AG04450 (cell line): ENCODE measurements around the gene CCDC93. TPM values are rescaled to one million over a fixed set of nuclear protein-coding genes. Genes with fewer than 3 reads are reported as not detected.

Experiments used
- CTCF ChIA-PET: fragments of 300-600, 350-600 bp; formaldehyde crosslinking; extraction: SDS; loops from one replicate; lab custom pipeline; 2022; ENCODE audit warnings: antibody characterized with exemption, inconsistent platforms; lab: Charles Lee
- POLR2A ChIA-PET: fragments of 350-600 bp; formaldehyde crosslinking; extraction: SDS; loops from one replicate; lab custom pipeline; 2021; ENCODE audit warnings: antibody characterized with exemption, inconsistent platforms; lab: Yijun Ruan, JAX
- DNase-seq: peaks from one replicate; pipeline ENCODE4 v3.0.0-alpha.2; 2011; ENCODE audit warnings: low read depth, low spot score
- H3K27ac ChIP-seq: one replicate; pipeline ENCODE4 v1.5.1; 2012; ENCODE audit warnings: low read depth, low read length, control low read depth
- H3K27me3 ChIP-seq: one replicate; pipeline ENCODE4 v1.6.0; 2012; ENCODE audit warnings: low read length; ENCODE audit not compliant: control insufficient read depth, insufficient read depth
- H3K4me3 ChIP-seq: 2 replicates; pipeline ENCODE4 v1.5.1; 2011; ENCODE audit warnings: mild to moderate bottlenecking, low read depth, low read length, control low read depth
- H3K9me3 ChIP-seq: 2 replicates; pipeline ENCODE4 v1.5.1; 2012; ENCODE audit warnings: low read length; ENCODE audit not compliant: control insufficient read depth, insufficient read depth
- polyA plus RNA-seq: library from polyadenylated mRNA; depleted of rRNA; stranded (reverse); fragments of >200 nt; gene quantifications from 2 replicates; pipeline ENCODE4 v1.2.3, GENCODE V29; 2011
- TF ChIP-seq, protein P1 (sequence below): IDR thresholded peaks from 2 replicates; pipeline ENCODE4 v1.5.1; 2011; ENCODE audit warnings: low read depth, low read length, control low read depth, inconsistent platforms

CCDC93 gene
- polyA plus RNA-seq, 1 experiment, result 19.9 TPM

DNA sequence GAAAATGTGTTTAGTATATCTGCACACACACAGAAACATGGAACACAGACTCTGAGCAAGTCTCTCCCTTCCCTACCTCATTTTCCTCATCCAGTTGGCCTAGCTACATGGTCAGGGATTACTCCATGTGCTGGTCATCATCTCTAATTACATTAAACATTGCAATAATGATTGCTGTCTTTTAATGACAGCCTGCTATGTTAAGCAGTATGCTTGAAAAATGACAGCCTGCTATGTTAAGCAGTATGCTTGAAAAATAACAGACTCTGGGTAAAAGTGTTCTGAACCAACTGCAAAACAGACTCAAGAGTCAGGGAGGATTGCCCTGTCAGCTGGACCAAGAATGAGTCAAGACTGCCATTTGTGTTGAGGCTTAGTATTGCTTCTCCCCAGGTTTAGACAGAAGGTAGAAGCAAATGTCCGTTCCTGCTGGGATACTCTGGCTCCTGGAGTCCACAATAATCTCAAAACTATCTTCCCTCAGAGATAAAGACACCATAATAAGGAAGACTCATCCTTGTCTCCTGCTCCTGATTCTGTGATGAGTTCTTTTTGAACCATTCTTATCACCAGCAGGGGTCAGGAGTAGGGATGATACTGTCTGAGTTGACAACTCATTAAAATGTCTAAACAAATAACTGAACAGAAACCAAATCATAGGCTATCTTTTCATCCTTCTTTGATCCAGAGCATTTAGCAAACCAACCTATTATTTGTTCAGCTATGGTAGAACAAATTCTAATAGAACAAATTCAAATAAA, 57.7 kb downstream of the CCDC93 start:
- TF ChIP-seq, protein P1, sequence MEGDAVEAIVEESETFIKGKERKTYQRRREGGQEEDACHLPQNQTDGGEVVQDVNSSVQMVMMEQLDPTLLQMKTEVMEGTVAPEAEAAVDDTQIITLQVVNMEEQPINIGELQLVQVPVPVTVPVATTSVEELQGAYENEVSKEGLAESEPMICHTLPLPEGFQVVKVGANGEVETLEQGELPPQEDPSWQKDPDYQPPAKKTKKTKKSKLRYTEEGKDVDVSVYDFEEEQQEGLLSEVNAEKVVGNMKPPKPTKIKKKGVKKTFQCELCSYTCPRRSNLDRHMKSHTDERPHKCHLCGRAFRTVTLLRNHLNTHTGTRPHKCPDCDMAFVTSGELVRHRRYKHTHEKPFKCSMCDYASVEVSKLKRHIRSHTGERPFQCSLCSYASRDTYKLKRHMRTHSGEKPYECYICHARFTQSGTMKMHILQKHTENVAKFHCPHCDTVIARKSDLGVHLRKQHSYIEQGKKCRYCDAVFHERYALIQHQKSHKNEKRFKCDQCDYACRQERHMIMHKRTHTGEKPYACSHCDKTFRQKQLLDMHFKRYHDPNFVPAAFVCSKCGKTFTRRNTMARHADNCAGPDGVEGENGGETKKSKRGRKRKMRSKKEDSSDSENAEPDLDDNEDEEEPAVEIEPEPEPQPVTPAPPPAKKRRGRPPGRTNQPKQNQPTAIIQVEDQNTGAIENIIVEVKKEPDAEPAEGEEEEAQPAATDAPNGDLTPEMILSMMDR, result peak; percentile 31
- CTCF ChIA-PET, result interaction anchor here (0.7 to 8.5 kb wide), 7 partner anchors 35 to 142 kb away, joined by 3 to 100 read pairs (median 4); partner anchors contain the start of gene DDX18
- POLR2A ChIA-PET, result interaction anchor here (0.6 kb wide), 2 partner anchors 25 to 80 kb away, joined by 3 read pairs; no protein-coding TSS in a partner anchor

DNA sequence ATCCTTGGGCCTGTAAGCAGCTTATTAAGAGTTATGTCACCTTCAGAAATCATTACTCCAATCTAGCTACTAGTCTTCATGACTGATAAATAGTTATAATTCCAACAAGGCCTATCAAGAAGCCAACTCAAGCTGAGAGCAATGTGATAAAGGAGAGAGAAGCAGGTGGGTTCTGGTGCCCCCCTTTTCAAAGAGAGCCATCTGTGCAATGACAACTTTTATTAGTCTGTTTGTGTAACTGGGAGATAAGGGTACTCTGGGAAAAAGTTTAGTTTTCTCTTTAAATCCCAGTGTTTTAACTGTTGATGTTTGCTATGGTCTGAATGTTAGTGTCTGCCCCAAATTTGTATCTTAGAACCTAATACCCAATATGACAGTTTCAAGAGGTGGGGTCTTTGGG, 60.6 kb downstream of the CCDC93 start:
- CTCF ChIA-PET, result interaction anchor here (3.9 kb wide), 1 partner anchor 50 kb away, joined by 35 read pairs; no protein-coding TSS in a partner anchor
- POLR2A ChIA-PET, result no interaction called here
- DNase-seq, result no peak
- no peaks in the 10 kb centered on the region for H3K9me3 ChIP-seq
- H3K27me3 ChIP-seq, result no peaks in the 10 kb centered on the region
- TF ChIP-seq, protein P1, result no peak
- H3K27ac ChIP-seq, result no peak overlapping the region
- H3K4me3 ChIP-seq, result no peak overlapping the region

More for the DNA sequence above, 57.7 kb downstream of the CCDC93 start:
- DNase-seq, result no peak
- Histone ChIP-seq H3K27me3 (no peaks in the 10 kb centered on the region), H3K4me3 (no peak overlapping the region), H3K9me3 (no peaks in the 10 kb centered on the region), H3K27ac (no peak overlapping the region)

DNA sequence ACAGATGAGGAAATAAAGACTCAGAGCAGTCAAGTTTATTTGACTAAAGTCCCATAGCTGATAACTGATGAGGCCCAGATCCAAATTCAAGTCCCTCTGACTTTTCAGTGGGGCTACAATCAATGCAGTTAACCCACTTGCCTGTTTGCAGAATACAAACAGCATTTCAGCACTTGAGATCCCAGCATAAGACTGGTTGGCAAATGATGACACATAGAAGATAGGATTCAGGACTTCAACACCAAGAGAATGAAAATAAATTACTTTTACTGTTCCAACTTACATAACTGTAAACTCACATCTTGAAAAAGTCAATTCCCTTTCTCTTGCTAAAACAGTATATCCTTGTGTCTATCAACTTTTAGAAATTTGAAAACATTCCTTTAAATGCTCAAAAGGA, 61.2 kb downstream of the CCDC93 start:
- CTCF ChIA-PET, result interaction anchor here (3.9 kb wide), 1 partner anchor 51 kb away, joined by 35 read pairs; no protein-coding TSS in a partner anchor
- no peak overlapping the region for H3K27ac ChIP-seq
- no peak overlapping the region for H3K4me3 ChIP-seq
- H3K27me3 ChIP-seq, result no peaks in the 10 kb centered on the region
- no peaks in the 10 kb centered on the region for H3K9me3 ChIP-seq
- TF ChIP-seq, protein P1, result no peak
- POLR2A ChIA-PET, result no interaction called here
- no peak for DNase-seq

DNA sequence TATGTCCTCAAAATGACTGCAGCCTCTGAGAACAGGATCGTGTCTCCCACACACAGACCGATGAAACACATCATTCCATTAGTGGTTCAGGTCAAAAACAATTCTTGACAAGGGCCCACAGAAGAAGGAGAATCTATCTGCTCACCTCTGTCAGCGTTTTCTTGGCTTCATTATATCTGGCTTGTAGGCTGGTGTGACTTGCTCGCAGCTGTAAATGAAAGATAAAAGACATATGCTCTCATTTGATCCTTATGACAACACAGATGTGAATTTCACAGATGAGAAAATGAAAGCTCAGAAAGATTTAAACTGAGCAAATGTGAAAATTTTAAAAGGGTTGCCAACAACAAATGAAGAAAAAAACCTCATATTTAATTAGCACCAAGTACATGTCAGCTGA, 61.6 kb downstream of the CCDC93 start:
- no peak overlapping the region for H3K27ac ChIP-seq
- H3K9me3 ChIP-seq, result no peaks in the 10 kb centered on the region
- DNase-seq, result no peak
- TF ChIP-seq, protein P1, result no peak
- CTCF ChIA-PET, result interaction anchor here (3.9 kb wide), 1 partner anchor 51 kb away, joined by 35 read pairs; no protein-coding TSS in a partner anchor
- H3K4me3 ChIP-seq, result no peak overlapping the region
- POLR2A ChIA-PET, result no interaction called here
- no peaks in the 10 kb centered on the region for H3K27me3 ChIP-seq

DNA sequence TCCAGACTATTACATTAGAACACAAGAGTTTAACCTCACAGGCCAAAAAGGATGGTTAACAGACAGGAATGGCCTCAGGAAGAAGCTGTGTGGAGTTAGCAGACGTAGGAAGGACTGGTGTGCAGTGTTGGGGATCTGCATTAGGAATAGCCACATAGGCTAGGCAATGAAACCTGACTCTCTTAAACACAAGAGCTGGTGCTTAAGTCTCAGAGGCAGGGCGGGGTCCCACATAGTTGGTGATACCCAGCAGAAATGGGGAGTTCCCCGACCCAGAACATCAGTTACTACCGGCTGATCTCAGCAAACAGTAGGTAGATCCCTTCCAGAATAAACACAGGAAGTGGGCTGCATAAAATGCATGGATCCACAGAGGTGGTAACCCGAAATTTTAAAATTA, 64.1 kb downstream of the CCDC93 start:
- Histone ChIP-seq H3K4me3 (no peak overlapping the region), H3K9me3 (no peaks in the 10 kb centered on the region), H3K27ac (no peak overlapping the region), H3K27me3 (no peaks in the 10 kb centered on the region)
- CTCF ChIA-PET, result interaction anchor here (1.3 to 3.9 kb wide), 3 partner anchors 8 to 114 kb away, joined by 3 to 35 read pairs (median 8); no protein-coding TSS in a partner anchor
- POLR2A ChIA-PET, result no interaction called here
- no peak for DNase-seq
- TF ChIP-seq, protein P1, result no peak
